Gastrocnemius medialis (tissue), 4 donors: ENCODE data around the gene OPCML.

Experiments used
- POLR2A ChIP-seq, 2 donors: fragments of 450-650 bp; IDR thresholded peaks; one replicate each; pipeline ENCODE4 v1.6.1; 2017; ENCODE audit warnings: antibody characterized with exemption in 2 of 2, mild to moderate bottlenecking in 2 of 2, moderate library complexity in 2 of 2
- TF ChIP-seq, protein P1 (sequence below), 5 experiments: fragments of 450-650 bp in 3 of 5; fragments of 200-600 bp in 2 of 5; sonication (generic) in 2 of 5; IDR thresholded peaks in 4 of 5; conservative IDR thresholded peaks in 1 of 5; 1 replicate in 4 of 5; 2 replicates in 1 of 5; pipeline ENCODE4 v1.5.1; 2016 to 2019; ENCODE audit warnings: antibody characterized with exemption in 5 of 5, mild to moderate bottlenecking in 3 of 5, moderate library complexity in 3 of 5

DNA sequence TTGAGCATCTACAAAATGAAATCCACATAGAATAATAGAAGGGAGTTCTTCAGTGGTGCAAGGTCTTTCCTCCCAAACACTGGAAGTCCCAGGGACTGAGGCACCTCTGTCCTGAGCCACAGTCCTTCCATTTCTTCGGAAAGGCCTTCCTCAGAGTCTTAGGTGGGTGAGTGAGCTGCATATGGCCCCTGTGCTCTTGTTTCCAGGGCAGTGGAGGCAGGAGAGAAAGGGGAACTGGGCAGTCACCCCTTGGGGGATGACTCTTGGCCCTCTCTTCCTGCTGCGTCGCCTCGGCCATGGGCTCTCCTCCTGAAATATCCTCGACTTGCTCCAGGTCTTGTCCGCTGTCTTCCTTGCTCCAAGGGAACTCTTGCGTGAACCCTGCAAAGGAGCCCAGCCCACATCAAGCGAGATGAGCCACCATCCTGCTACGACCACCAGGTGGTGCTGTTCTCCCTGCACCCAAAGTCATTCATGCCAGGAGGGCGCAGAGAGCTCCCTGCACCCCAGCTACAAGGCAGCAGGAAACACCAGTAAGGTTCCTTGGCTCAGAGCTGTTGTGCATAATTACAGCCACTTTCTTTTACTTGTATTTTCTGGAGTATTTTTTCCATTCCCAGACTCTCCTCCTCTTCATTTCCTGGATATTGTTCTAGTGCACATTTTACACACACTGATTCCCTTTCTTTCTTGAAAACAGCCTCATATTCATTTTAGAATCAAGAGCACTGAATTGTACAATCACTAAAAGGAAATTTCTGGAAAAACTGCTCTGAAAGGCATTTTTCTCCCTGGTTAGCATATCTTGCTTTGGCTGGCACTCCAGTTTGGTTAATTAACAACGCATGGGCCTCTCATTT, 397.8 kb downstream of the OPCML start:
- TF ChIP-seq, protein P1, sequence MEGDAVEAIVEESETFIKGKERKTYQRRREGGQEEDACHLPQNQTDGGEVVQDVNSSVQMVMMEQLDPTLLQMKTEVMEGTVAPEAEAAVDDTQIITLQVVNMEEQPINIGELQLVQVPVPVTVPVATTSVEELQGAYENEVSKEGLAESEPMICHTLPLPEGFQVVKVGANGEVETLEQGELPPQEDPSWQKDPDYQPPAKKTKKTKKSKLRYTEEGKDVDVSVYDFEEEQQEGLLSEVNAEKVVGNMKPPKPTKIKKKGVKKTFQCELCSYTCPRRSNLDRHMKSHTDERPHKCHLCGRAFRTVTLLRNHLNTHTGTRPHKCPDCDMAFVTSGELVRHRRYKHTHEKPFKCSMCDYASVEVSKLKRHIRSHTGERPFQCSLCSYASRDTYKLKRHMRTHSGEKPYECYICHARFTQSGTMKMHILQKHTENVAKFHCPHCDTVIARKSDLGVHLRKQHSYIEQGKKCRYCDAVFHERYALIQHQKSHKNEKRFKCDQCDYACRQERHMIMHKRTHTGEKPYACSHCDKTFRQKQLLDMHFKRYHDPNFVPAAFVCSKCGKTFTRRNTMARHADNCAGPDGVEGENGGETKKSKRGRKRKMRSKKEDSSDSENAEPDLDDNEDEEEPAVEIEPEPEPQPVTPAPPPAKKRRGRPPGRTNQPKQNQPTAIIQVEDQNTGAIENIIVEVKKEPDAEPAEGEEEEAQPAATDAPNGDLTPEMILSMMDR (IDR thresholded peaks at IDR 0.05 in 4 of 5, conservative IDR thresholded peaks at IDR 0.05 in 1 of 5), result peak; percentile 42 to 82 (median 69)
- no peak for TF ChIP-seq POLR2A (IDR thresholded peaks at IDR 0.05)
